GM12878 (cell line): ENCODE measurements around the gene PITPNM2.

ENCODE experiments used
- BACH1 ChIP-seq: fragments of 450-650 bp; IDR thresholded peaks from 2 replicates; pipeline ENCODE4 v1.6.1; 2017; ENCODE audit warnings: mild to moderate bottlenecking, borderline replicate concordance
- CEBPB ChIP-seq, 2 experiments: fragments of 150-350 bp in 1 of 2; IDR thresholded peaks; 2 replicates each; pipeline ENCODE4 v1.6.1; 2012 to 2014; ENCODE audit warnings: low read depth in 2 of 2, low read length in 2 of 2, borderline replicate concordance in 1 of 2, inconsistent platforms in 1 of 2
- CTCF ChIP-seq, 3 experiments: IDR thresholded peaks in 2 of 3; conservative IDR thresholded peaks in 1 of 3; 2 replicates each; pipeline ENCODE4 v1.5.1; 2011; ENCODE audit warnings: low read depth in 3 of 3, low read length in 3 of 3, mild to moderate bottlenecking in 3 of 3, control low read depth in 2 of 3, moderate library complexity in 2 of 3, inconsistent platforms in 1 of 3, mixed read lengths in 1 of 3; ENCODE audit not compliant: control insufficient read depth in 2 of 3, insufficient read depth in 1 of 3; ENCODE audit errors: extremely low read depth in 1 of 3
- EED ChIP-seq: sonication (generic); IDR thresholded peaks from 2 replicates; pipeline ENCODE4 v1.6.1; 2016; ENCODE audit warnings: antibody characterized with exemption, low read depth
- ETV6 ChIP-seq, 2 experiments: fragments of 450-650 bp in 1 of 2; IDR thresholded peaks in 1 of 2; conservative IDR thresholded peaks in 1 of 2; 2 replicates each; pipeline ENCODE4 v1.6.1; 2014; ENCODE audit warnings: antibody characterized with exemption in 1 of 2, borderline replicate concordance in 1 of 2, low read depth in 1 of 2, mild to moderate bottlenecking in 1 of 2, moderate library complexity in 1 of 2
- GABPA ChIP-seq: IDR thresholded peaks from 2 replicates; pipeline ENCODE4 v1.6.1; 2014; ENCODE audit warnings: antibody characterized with exemption, low read depth, mild to moderate bottlenecking, inconsistent platforms
- KLF5 ChIP-seq: fragments of 450-650 bp; IDR thresholded peaks from 2 replicates; pipeline ENCODE4 v1.6.1; 2014; ENCODE audit warnings: mild to moderate bottlenecking; ENCODE audit not compliant: partially characterized antibody
- POLR2A ChIP-seq: IDR thresholded peaks from 2 replicates; pipeline ENCODE4 v1.6.1; 2011; ENCODE audit warnings: low read depth, mild to moderate bottlenecking, low read length
- TARDBP ChIP-seq: IDR thresholded peaks from 2 replicates; pipeline ENCODE4 v1.6.1; 2016; ENCODE audit warnings: borderline replicate concordance
- TBL1XR1 ChIP-seq: IDR thresholded peaks from 2 replicates; pipeline ENCODE4 v1.6.1; 2012; ENCODE audit warnings: low read depth, low read length, improper control_type of control experiment
- YY1 ChIP-seq: IDR thresholded peaks from 2 replicates; pipeline ENCODE4 v1.6.1; 2011; ENCODE audit warnings: low read depth, mild to moderate bottlenecking, low read length
- ZBTB40 ChIP-seq: fragments of 450-650 bp; IDR thresholded peaks from 2 replicates; pipeline ENCODE4 v1.6.1; 2016; ENCODE audit warnings: mild to moderate bottlenecking, moderate library complexity, borderline replicate concordance
- TF ChIP-seq, protein P1 (sequence below): IDR thresholded peaks from 2 replicates; pipeline ENCODE4 v1.6.1; 2011; ENCODE audit warnings: low read depth, low read length, improper control_type of control experiment, borderline replicate concordance
- TF ChIP-seq, protein P2 (sequence below): IDR thresholded peaks from 2 replicates; pipeline ENCODE4 v1.6.1; 2012; ENCODE audit warnings: low read depth, low read length, improper control_type of control experiment

DNA sequence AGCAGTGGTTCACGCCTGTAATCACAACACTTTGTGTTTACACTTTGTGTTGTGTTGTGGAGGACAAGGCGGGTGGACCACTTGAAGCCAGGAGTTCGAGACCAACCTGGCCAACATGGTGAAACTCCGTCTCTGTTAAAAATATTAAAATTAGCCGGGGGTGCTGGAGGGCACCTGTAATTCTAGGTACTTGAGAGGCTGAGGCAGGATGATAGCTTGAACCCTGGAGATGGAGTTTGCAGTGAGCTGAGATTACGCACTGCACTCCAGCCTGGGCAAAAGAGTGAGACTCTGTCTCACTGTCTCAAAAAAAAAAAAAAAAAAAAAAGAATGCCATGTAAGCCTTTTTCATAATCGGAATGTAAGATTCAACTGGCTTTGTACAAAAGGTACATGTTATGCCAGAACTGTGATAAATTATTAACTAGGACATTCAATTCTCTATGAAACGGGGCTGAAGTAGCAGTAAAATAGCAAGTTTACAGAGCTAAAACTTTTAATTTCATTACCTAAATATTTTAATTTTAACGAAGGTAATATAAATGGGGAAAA, 13.9 kb upstream of the PITPNM2 start:
- TF ChIP-seq, protein P1, sequence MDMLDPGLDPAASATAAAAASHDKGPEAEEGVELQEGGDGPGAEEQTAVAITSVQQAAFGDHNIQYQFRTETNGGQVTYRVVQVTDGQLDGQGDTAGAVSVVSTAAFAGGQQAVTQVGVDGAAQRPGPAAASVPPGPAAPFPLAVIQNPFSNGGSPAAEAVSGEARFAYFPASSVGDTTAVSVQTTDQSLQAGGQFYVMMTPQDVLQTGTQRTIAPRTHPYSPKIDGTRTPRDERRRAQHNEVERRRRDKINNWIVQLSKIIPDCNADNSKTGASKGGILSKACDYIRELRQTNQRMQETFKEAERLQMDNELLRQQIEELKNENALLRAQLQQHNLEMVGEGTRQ: no peak
- TF ChIP-seq CTCF (IDR thresholded peaks at IDR 0.05 in 2 of 3, conservative IDR thresholded peaks at IDR 0.05 in 1 of 3; ENCODE audit: control insufficient read depth in 2 of 3, extremely low read depth in 1 of 3, insufficient read depth in 1 of 3, low read depth in 3 of 3, low read length in 3 of 3) (no peak), KLF5 (no peak), EED (no peak), TBL1XR1 (no peak), TARDBP (no peak), GABPA (no peak), BACH1 (no peak), CEBPB (IDR thresholded peaks at IDR 0.05; ENCODE audit: borderline replicate concordance in 1 of 2, low read depth in 2 of 2, low read length in 2 of 2) (no peak), ZBTB40 (no peak), YY1 (no peak), ETV6 (conservative IDR thresholded peaks at IDR 0.05 in 1 of 2, IDR thresholded peaks at IDR 0.05 in 1 of 2; ENCODE audit: borderline replicate concordance in 1 of 2, low read depth in 1 of 2) (no peak), POLR2A (no peak)
- TF ChIP-seq, protein P2, sequence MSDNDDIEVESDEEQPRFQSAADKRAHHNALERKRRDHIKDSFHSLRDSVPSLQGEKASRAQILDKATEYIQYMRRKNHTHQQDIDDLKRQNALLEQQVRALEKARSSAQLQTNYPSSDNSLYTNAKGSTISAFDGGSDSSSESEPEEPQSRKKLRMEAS: no peak
